Activated gamma-delta T cell treated with anti-CD3 and anti-CD28 coated beads, Interleukin-2, amount 50 U/mL, for 16 hours (primary cell): ENCODE measurements around the gene PSMD13.
"Not testable (repeated sequence)": the region's sequence is repeated elsewhere in the genome, so short reads cannot be mapped to it uniquely, and the experiment has no call there.

Experiments
- DNase-seq: peaks from one replicate; pipeline ENCODE4 v3.0.0-alpha.2; 2020; ENCODE audit warnings: low read depth

Gene PSMD13

DNA sequence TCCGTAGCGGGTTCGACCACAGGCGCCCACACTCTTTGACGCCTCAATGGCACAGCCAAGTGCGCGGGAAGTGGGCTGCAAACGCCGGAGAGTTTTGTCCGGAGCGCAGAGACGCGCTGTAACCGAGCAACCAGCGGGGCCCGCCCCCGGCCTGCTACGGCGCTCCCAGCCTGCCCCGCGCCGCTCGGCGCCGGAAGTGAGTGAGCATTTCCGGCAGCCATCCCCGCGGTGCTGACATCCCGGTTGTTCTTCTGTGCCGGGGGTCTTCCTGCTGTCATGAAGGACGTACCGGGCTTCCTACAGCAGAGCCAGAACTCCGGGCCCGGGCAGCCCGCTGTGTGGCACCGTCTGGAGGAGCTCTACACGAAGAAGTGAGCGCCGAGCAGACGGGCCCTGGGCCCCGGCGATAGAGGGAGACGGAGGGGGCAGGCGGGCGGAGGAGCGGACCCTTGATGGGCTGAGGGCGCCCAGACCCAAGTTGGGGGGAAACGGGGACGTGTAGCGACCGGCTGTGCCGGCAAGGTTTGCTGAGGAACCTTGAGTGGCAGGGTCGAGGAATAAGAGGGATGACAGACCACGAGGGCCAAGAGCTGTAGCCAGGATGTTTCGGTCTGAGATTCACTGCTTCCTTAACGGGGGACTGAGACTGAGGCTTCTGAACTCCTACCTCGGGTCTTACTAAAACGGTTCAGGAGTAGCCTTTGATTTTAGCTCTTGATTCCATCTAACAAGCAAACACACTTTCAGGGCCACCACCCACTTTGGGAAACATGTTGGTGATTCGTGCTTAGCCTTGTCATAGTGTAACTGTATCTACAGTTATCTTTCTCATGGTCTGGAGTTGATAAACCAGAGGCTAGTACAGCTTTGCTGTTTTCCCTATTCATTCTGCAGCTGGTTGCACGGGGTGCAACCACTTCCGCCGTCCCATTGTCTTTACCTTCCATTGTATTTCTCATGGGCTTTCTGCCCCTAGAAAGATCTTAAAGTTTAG, at the start of gene PSMD13:
PSMD13 (plus strand) TSS at position 203 of the 994 bp plus-strand sequence; CDS start at position 277, 74 bp downstream.
- peak; percentile 85 for DNase-seq

DNA sequence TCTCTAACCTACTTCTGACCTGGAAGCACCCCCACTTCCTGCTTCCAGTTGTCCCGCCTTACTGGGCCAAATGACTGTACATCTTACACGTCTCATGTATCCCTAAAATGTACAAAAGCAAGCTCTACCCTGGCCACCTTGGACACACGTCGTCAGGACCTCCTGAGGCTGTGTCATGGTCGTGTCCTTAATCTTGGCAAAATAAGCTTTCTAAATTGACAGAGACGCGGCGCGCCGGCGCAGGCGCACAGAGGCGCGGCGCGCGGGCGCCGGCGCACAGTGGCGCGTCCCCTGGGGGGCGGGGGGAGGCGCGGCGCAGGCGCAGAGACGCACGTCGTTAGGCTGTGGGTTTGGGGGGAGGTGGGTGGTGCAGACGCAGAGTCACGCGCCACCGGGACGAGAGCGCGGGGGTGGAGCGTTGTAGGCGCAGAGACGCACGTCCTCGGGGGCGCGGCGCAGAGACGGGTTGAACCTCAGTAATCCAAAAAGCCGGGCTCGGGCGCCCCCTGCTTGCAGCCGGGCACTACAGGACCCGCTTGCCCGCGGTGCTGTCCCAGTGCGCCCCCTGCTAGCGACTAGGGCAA, 47.5 kb upstream of the PSMD13 start:
- not testable (repeated sequence) for DNase-seq

- not testable (repeated sequence) for DNase-seq
Measured at GRCh38 chr11:189843-190311, 46.9 kb upstream of the PSMD13 start.

DNA sequence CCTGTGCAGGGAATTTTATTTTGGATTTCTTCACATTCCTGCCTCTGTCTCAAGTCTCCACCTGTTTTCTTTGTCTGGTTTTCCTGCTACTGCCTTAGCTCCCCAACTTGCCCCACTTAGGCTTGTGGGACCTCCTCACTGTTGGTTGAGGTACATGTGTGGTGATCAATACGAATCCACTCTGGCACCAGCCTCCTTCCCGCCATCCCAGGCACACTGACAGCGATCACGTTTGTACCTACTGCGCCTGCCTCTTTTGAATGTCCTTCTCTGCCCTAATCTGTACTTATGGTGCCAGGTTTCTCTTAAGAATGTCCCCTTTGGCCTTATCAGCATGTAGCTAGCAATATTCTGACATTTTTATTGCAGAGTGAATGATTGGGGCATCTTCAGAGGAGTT, 46.2 kb upstream of the PSMD13 start:
- not testable (repeated sequence) for DNase-seq

- peak; percentile 52 for DNase-seq
Measured at GRCh38 chr11:191490-192478, 45.0 kb upstream of the PSMD13 start.

GRCh38 chr11:192674-193128, 44.1 kb upstream of the PSMD13 start, which contains the start of gene SCGB1C1:
Gene SCGB1C1 (plus strand): TSS chr11:193078. CDS start chr11:193100, 22 bp downstream.
- not testable (repeated sequence) for DNase-seq

DNA sequence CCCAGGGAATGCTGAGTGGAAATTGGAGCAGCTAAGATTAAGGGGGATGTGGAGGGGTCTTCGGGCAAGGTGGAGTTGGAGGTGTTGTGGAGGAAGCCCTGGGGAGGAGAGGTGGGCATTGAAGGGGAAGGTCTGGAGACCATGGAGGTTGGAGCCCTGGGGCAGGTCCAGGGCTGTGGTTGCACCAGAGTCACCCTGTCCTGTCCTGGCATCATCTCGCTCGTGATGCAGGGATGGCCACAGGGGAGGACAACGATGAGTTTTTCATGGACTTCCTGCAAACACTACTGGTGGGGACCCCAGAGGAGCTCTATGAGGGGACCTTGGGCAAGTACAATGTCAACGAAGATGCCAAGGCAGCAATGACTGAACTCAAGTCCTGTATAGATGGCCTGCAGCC, 43.3 kb upstream of the PSMD13 start:
- not testable (repeated sequence) for DNase-seq

- no peak for DNase-seq
Measured at GRCh38 chr11:196786-197731, 39.7 kb upstream of the PSMD13 start.

DNA sequence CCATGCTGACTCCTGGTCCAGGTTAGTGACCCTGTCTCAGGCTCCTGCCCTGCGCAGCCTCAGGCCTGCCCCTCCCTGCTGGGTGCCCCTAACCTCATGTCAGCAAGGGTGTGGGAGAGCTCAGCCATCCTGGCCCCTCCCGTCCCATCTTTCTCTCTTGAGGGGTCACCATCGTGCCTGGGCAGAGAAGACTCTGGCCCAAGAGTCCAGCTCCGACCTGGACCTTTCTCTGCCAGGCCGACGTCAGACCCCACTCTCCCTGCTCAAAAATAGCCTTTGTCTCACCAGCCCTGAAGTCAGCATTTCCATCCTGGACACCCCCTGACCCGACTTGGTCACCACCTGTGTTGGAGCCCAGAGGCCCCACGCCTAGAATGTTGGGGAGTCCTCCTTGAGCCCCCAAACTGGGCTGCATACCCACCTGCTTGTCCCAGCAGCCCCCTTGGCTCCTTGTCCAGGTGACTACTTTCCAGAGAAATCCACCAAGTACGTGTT, 39.0 kb upstream of the PSMD13 start:
- DNase-seq, result no peak

GRCh38 chr11:198236-198806, 38.5 kb upstream of the PSMD13 start:
- no peak for DNase-seq

DNA sequence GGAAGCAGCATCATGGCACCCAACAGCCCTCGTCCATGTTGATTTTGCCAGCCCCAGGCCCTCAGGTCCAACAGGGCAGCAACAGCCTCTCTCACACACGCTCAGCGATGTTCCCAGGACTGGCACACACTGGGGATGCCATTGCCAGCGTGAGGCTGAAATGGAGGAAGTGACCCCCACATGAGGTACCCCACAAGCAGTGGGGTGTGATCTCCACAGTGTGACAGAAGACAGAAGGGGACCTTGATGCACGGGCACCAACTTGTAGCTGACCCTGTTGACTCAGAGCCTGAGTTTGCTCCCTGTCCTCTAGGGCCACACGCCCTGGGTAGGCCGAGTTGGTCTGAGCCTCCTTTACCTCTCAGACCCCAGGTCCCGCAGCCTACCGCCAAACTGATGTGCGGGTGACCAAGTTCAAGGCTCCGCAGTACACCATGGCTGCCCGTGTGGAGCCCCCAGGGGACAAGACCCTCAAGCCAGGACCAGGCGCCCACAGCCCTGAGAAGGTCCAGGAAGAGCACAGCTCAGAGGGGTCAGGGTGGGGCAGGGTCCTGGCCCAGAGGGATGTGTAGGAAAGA, 37.7 kb upstream of the PSMD13 start:
- no peak for DNase-seq

DNA sequence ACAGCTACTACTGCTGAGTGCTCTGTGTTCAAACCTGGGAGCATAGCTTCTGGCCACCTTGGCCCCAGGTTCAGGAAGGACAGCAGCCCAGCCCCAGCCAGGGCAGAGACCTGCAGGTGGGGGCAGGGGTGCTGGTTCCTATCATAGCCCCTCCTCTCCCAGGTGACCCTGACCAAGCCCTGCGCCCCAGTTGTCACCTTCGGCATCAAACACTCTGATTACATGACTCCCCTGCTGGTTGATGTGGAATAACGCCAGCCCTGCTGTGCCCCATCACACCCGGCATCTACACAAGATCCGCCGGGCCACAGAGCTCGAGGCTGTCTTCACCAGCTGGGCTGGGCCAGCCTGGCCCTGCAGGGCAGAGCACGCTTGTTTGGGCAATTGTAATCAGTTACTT, 37.0 kb upstream of the PSMD13 start:
- no peak for DNase-seq

DNA sequence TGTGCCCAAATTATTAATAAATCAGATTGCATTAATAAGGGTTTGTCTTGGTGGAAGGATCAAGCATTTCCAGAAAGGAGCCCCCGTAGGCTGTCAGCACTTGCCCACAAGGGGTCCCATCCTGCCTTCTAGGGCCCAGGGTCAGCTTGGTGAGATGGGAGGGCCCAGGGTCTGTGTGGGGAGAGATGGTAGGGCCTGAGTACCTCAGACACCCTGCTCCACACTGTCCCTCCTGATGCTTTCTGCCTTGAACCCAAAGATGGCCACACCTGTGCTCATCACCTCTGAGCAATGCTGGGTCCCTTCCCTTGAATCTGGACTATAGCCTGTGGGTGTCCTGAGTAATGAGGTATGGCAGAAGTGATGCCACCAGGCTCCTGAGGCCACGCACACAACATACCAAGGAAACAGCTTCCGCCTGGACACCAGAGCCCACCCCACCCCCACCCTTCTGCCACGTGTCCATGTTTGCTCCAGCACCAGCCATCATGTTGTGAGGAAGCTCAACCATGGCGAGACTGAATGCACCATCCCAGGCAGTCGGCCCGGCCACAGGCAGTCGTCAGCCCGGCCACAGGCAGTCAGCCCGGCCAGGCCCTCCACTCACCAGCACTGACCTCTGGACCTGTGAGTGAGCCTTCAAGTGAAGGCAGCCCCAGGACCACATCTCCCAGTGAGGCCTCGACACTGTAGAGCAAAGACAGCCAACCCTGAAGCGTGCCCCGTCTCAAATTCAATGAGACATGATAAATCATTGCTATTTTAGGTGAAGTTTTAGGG, 36.4 kb upstream of the PSMD13 start:
- DNase-seq, result no peak

DNA sequence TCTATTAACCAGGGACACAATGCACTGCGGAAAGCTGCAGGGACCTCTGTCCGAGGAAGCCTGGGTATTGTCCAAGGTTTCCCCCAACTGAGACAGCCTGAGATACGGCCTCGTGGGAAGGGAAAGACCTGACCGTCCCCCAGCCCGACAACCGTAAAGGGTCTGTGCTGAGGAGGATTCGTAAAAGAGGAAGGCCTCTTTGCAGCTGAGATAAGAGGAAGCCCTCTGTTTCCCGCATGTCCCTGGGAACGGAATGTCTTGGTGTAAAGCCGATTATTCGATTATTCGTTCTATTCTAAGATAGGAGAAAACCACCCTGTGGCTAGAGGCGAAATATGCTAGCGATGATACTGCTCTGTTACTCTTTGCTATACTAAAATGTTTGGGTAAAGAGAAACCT, 34.8 kb upstream of the PSMD13 start:
- no peak for DNase-seq

- no peak for DNase-seq
Measured at GRCh38 chr11:202490-202889, 34.3 kb upstream of the PSMD13 start.

GRCh38 chr11:203056-203944, 33.5 kb upstream of the PSMD13 start:
- no peak for DNase-seq

GRCh38 chr11:203945-204586, 32.7 kb upstream of the PSMD13 start:
- DNase-seq, result no peak
